GM23338 (cell line): ENCODE results near the gene MED7. TPM values are rescaled to one million over a fixed set of nuclear protein-coding genes. Genes with fewer than 3 reads are reported as not detected.

Source experiments
- ATAC-seq: fragments of 200-7000 bp; cut with Tn5 transposase; 3 replicates; pipeline ENCODE4 v1.9.1; 2020
- DNase-seq: peaks from one replicate; pipeline ENCODE4 v3.0.0-alpha.2; 2015; ENCODE audit warnings: low spot score
- H2AFZ ChIP-seq: fragments of 200-600 bp; sonication (generic); 2 replicates; pipeline ENCODE4 v1.8.0; 2016; ENCODE audit warnings: antibody characterized with exemption, mild to moderate bottlenecking, moderate library complexity
- H3F3A ChIP-seq: fragments of 200-600 bp; sonication (generic); replicated peaks from 2 replicates; pipeline ENCODE4 v1.8.0; 2017; ENCODE audit warnings: antibody characterized with exemption, mixed run types, low read depth
- H3K27ac ChIP-seq: fragments of 200-600 bp; sonication (generic); 2 replicates; pipeline ENCODE4 v1.6.1; 2016; ENCODE audit warnings: low read depth
- H3K27me3 ChIP-seq: fragments of 200-600 bp; sonication (generic); 2 replicates; pipeline ENCODE4 v1.8.0; 2016; ENCODE audit warnings: mild to moderate bottlenecking, mixed run types, moderate library complexity; ENCODE audit not compliant: insufficient read depth
- H3K36me3 ChIP-seq: fragments of 200-600 bp; sonication (generic); 2 replicates; pipeline ENCODE4 v1.8.0; 2016; ENCODE audit warnings: mild to moderate bottlenecking; ENCODE audit not compliant: insufficient read depth
- H3K4me1 ChIP-seq: fragments of 200-600 bp; sonication (generic); 2 replicates; pipeline ENCODE4 v1.8.0; 2016; ENCODE audit warnings: mild to moderate bottlenecking, moderate library complexity; ENCODE audit not compliant: insufficient read depth
- H3K4me2 ChIP-seq: fragments of 200-600 bp; sonication (generic); 2 replicates; pipeline ENCODE4 v1.7.1; 2017; ENCODE audit warnings: mixed run types
- H3K4me3 ChIP-seq: fragments of 200-600 bp; sonication (generic); 2 replicates; pipeline ENCODE4 v1.6.1; 2016; ENCODE audit warnings: mixed run types
- H3K79me2 ChIP-seq: fragments of 200-600 bp; sonication (generic); replicated peaks from 2 replicates; pipeline ENCODE4 v1.8.0; 2017; ENCODE audit warnings: mild to moderate bottlenecking; ENCODE audit not compliant: insufficient read depth
- H3K9me2 ChIP-seq: fragments of 200-600 bp; sonication (generic); 2 replicates; pipeline ENCODE4 v1.8.0; 2017; ENCODE audit not compliant: insufficient read depth
- H4K20me1 ChIP-seq: fragments of 200-600 bp; sonication (generic); replicated peaks from 2 replicates; pipeline ENCODE4 v1.8.0; 2017; ENCODE audit warnings: mild to moderate bottlenecking; ENCODE audit not compliant: insufficient read depth
- H3K27ac Mint-ChIP-seq: 2 replicates; pipeline ENCODE4 v1.8.0; 2020; ENCODE audit warnings: inconsistent platforms, mild to moderate bottlenecking, moderate library complexity, mixed read lengths
- H3K27me3 Mint-ChIP-seq: 3 replicates; pipeline ENCODE4 v1.8.0; 2022; ENCODE audit warnings: low read depth, mild to moderate bottlenecking, moderate library complexity, mixed read lengths, inconsistent platforms; ENCODE audit not compliant: insufficient read depth, poor library complexity
- H3K36me3 Mint-ChIP-seq: 3 replicates; pipeline ENCODE4 v1.8.0; 2021; ENCODE audit warnings: low read depth, mild to moderate bottlenecking, inconsistent platforms, moderate library complexity, mixed read lengths
- H3K4me1 Mint-ChIP-seq: 3 replicates; pipeline ENCODE4 v1.8.0; 2020; ENCODE audit warnings: mild to moderate bottlenecking, inconsistent platforms, mixed read lengths
- H3K4me3 Mint-ChIP-seq: 3 replicates; pipeline ENCODE4 v1.8.0; 2021; ENCODE audit warnings: moderate library complexity, mild to moderate bottlenecking, inconsistent platforms, mixed read lengths
- H3K9me3 Mint-ChIP-seq: 3 replicates; pipeline ENCODE4 v1.8.0; 2020; ENCODE audit warnings: moderate library complexity, mild to moderate bottlenecking, inconsistent platforms, mixed read lengths
- EZH2phosphoT487 ChIP-seq: fragments of 200-600 bp; sonication (generic); IDR thresholded peaks from one replicate; pipeline ENCODE4 v1.8.1; 2018; ENCODE audit warnings: antibody characterized with exemption; ENCODE audit not compliant: unreplicated experiment
- JUNB ChIP-seq: IDR thresholded peaks from one replicate; pipeline ENCODE4 v1.6.1; 2016; ENCODE audit warnings: antibody characterized with exemption; ENCODE audit not compliant: unreplicated experiment
- NANOG ChIP-seq: IDR thresholded peaks from 2 replicates; pipeline ENCODE4 v1.6.1; 2016; ENCODE audit warnings: antibody characterized with exemption, borderline replicate concordance
- POLR2AphosphoS5 ChIP-seq: IDR thresholded peaks from 2 replicates; pipeline ENCODE4 v1.6.1; 2016; ENCODE audit warnings: antibody characterized with exemption, low read depth
- REST ChIP-seq: IDR thresholded peaks from one replicate; pipeline ENCODE4 v1.6.1; 2018; ENCODE audit warnings: antibody characterized with exemption; ENCODE audit not compliant: unreplicated experiment
- STAT1 ChIP-seq: IDR thresholded peaks from one replicate; pipeline ENCODE4 v1.6.1; 2016; ENCODE audit warnings: antibody characterized with exemption; ENCODE audit not compliant: unreplicated experiment
- polyA plus RNA-seq: library from polyadenylated mRNA; unstranded; fragments of >200 nt; fragmentation: Nextera tagmentation; extraction: Ambion mirVana; gene quantifications from 2 replicates; pipeline ENCODE4 v1.2.1, GENCODE V29; 2016
- total RNA-seq: library from RNA; depleted of rRNA; stranded (reverse); fragments of >200 nt; shearing (Covaris generic); gene quantifications from 2 replicates; pipeline ENCODE4 v1.2.3, GENCODE V29; 2014
- TF ChIP-seq, protein P1 (sequence below), 2 experiments: fragments of 200-600 bp in 1 of 2; sonication (generic) in 1 of 2; conservative IDR thresholded peaks; 2 replicates each; pipeline versions ENCODE4 v1.5.1 to v1.6.1; 2016 to 2017; ENCODE audit warnings: antibody characterized with exemption in 2 of 2, low read depth in 2 of 2, mild to moderate bottlenecking in 2 of 2, moderate library complexity in 1 of 2
- TF ChIP-seq, protein P2 (sequence below): fragments of 250-450 bp; sonication (Bioruptor Pico); IDR thresholded peaks from 2 replicates; pipeline ENCODE4 v1.5.0; 2020; ENCODE audit warnings: mild to moderate bottlenecking, moderate library complexity

The MED7 gene
- total and polyA plus RNA-seq, 2 experiments from 2014 or later = 9.7 to 34.4 TPM

DNA sequence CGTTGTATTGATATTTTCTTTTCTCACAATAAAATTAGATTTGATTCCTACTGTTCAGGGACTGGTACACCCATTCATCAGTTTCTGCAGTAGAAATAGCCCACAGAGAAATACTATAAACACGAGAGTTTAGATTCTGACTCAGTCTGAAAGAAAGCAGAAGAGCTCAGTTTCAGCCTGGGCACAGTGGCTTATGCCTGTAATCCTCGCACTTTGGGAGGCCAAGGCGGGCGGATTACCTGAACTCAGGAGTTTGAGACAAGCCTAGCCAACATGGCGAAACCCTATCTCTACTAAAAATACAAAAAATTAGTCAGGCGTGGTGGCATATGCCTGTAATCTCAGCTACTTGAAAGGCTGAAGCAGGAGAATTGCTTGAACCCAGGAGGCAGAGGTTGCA, 46.6 kb upstream of the MED7 start:
- no peak overlapping the region for H2AFZ ChIP-seq
- H3K79me2 ChIP-seq = no peaks in the 10 kb centered on the region
- H3K9me2 ChIP-seq = 0 out of 2 replicates have a peak, but pooled peaks cover 4% of the 10 kb centered on the region
- no peak overlapping the region for H3K4me3 ChIP-seq
- H4K20me1 ChIP-seq = no peaks in the 10 kb centered on the region
- Mint-ChIP-seq H3K27me3 (peaks cover 6% of the 10 kb centered on the region), H3K9me3 (no peaks in the 10 kb centered on the region), H3K27ac (no peak overlapping the region), H3K4me1 (no peaks in the 10 kb centered on the region; the same call in 2 of the 3 replicates), H3K4me3 (no peak overlapping the region), H3K36me3 (no peaks in the 10 kb centered on the region)
- no peaks in the 10 kb centered on the region for H3K36me3 ChIP-seq
- DNase-seq = no peak
- no peaks in the 10 kb centered on the region for H3K4me1 ChIP-seq
- ATAC-seq = no peak
- H3K4me2 ChIP-seq = no peak overlapping the region
- H3F3A ChIP-seq = no peaks in the 10 kb centered on the region
- no peak for TF ChIP-seq JUNB
- no peak for TF ChIP-seq EZH2phosphoT487
- TF ChIP-seq, protein P1, sequence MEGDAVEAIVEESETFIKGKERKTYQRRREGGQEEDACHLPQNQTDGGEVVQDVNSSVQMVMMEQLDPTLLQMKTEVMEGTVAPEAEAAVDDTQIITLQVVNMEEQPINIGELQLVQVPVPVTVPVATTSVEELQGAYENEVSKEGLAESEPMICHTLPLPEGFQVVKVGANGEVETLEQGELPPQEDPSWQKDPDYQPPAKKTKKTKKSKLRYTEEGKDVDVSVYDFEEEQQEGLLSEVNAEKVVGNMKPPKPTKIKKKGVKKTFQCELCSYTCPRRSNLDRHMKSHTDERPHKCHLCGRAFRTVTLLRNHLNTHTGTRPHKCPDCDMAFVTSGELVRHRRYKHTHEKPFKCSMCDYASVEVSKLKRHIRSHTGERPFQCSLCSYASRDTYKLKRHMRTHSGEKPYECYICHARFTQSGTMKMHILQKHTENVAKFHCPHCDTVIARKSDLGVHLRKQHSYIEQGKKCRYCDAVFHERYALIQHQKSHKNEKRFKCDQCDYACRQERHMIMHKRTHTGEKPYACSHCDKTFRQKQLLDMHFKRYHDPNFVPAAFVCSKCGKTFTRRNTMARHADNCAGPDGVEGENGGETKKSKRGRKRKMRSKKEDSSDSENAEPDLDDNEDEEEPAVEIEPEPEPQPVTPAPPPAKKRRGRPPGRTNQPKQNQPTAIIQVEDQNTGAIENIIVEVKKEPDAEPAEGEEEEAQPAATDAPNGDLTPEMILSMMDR (conservative IDR thresholded peaks at IDR 0.05; ENCODE audit: low read depth in 2 of 2) = no peak
- no peak for TF ChIP-seq POLR2AphosphoS5
- TF ChIP-seq STAT1 = no peak
- no peak for TF ChIP-seq NANOG
- peaks cover 19% of the 10 kb centered on the region; the same call in 1 of the 2 replicates for H3K27me3 ChIP-seq
- H3K27ac ChIP-seq = no peak overlapping the region

- Histone ChIP-seq H3K79me2 (no peaks in the 10 kb centered on the region), H3K36me3 (no peaks in the 10 kb centered on the region), H2AFZ (no peak overlapping the region), H4K20me1 (no peaks in the 10 kb centered on the region), H3K27ac (no peak overlapping the region), H3K9me2 (0 out of 2 replicates have a peak, but pooled peaks cover 4% of the 10 kb centered on the region), H3K27me3 (peaks cover 19% of the 10 kb centered on the region; the same call in 1 of the 2 replicates), H3K4me2 (no peak overlapping the region), H3F3A (no peaks in the 10 kb centered on the region), H3K4me1 (no peaks in the 10 kb centered on the region), H3K4me3 (no peak overlapping the region)
- Mint-ChIP-seq H3K27me3 (peaks cover 6% of the 10 kb centered on the region), H3K27ac (no peak overlapping the region), H3K9me3 (no peaks in the 10 kb centered on the region), H3K4me3 (no peak overlapping the region), H3K36me3 (no peaks in the 10 kb centered on the region), H3K4me1 (no peaks in the 10 kb centered on the region; the same call in 2 of the 3 replicates)
- no peak for DNase-seq
- ATAC-seq = no peak
- no peak for TF ChIP-seq STAT1
- TF ChIP-seq REST = no peak
- TF ChIP-seq, protein P1 (conservative IDR thresholded peaks at IDR 0.05; ENCODE audit: low read depth in 2 of 2) = no peak
- TF ChIP-seq, protein P2, sequence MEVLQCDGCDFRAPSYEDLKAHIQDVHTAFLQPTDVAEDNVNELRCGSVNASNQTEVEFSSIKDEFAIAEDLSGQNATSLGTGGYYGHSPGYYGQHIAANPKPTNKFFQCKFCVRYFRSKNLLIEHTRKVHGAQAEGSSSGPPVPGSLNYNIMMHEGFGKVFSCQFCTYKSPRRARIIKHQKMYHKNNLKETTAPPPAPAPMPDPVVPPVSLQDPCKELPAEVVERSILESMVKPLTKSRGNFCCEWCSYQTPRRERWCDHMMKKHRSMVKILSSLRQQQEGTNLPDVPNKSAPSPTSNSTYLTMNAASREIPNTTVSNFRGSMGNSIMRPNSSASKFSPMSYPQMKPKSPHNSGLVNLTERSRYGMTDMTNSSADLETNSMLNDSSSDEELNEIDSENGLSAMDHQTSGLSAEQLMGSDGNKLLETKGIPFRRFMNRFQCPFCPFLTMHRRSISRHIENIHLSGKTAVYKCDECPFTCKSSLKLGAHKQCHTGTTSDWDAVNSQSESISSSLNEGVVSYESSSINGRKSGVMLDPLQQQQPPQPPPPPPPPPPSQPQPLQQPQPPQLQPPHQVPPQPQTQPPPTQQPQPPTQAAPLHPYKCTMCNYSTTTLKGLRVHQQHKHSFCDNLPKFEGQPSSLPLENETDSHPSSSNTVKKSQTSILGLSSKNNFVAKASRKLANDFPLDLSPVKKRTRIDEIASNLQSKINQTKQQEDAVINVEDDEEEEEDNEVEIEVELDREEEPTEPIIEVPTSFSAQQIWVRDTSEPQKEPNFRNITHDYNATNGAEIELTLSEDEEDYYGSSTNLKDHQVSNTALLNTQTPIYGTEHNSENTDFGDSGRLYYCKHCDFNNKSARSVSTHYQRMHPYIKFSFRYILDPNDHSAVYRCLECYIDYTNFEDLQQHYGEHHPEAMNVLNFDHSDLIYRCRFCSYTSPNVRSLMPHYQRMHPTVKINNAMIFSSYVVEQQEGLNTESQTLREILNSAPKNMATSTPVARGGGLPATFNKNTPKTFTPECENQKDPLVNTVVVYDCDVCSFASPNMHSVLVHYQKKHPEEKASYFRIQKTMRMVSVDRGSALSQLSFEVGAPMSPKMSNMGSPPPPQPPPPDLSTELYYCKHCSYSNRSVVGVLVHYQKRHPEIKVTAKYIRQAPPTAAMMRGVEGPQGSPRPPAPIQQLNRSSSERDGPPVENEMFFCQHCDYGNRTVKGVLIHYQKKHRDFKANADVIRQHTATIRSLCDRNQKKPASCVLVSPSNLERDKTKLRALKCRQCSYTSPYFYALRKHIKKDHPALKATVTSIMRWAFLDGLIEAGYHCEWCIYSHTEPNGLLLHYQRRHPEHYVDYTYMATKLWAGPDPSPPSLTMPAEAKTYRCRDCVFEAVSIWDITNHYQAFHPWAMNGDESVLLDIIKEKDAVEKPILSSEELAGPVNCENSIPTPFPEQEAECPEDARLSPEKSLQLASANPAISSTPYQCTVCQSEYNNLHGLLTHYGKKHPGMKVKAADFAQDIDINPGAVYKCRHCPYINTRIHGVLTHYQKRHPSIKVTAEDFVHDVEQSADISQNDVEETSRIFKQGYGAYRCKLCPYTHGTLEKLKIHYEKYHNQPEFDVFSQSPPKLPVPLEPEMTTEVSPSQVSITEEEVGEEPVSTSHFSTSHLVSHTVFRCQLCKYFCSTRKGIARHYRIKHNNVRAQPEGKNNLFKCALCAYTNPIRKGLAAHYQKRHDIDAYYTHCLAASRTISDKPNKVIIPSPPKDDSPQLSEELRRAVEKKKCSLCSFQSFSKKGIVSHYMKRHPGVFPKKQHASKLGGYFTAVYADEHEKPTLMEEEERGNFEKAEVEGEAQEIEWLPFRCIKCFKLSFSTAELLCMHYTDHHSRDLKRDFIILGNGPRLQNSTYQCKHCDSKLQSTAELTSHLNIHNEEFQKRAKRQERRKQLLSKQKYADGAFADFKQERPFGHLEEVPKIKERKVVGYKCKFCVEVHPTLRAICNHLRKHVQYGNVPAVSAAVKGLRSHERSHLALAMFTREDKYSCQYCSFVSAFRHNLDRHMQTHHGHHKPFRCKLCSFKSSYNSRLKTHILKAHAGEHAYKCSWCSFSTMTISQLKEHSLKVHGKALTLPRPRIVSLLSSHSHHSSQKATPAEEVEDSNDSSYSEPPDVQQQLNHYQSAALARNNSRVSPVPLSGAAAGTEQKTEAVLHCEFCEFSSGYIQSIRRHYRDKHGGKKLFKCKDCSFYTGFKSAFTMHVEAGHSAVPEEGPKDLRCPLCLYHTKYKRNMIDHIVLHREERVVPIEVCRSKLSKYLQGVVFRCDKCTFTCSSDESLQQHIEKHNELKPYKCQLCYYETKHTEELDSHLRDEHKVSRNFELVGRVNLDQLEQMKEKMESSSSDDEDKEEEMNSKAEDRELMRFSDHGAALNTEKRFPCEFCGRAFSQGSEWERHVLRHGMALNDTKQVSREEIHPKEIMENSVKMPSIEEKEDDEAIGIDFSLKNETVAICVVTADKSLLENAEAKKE (CRISPR knock-in tag) = no peak
Observed at GRCh38 chr5:157188270-157188669, 45.6 kb upstream of the MED7 start.
